GM19463 (cell line): ENCODE data around the gene GJC1.

ENCODE experiments used
- ATAC-seq: cut with Tn5 transposase; IDR thresholded peaks from one replicate; pipeline ENCODE4 v1.9.1; 2021; ENCODE audit warnings: mild to moderate bottlenecking, moderate library complexity; ENCODE audit not compliant: unreplicated experiment

The GJC1 gene

DNA sequence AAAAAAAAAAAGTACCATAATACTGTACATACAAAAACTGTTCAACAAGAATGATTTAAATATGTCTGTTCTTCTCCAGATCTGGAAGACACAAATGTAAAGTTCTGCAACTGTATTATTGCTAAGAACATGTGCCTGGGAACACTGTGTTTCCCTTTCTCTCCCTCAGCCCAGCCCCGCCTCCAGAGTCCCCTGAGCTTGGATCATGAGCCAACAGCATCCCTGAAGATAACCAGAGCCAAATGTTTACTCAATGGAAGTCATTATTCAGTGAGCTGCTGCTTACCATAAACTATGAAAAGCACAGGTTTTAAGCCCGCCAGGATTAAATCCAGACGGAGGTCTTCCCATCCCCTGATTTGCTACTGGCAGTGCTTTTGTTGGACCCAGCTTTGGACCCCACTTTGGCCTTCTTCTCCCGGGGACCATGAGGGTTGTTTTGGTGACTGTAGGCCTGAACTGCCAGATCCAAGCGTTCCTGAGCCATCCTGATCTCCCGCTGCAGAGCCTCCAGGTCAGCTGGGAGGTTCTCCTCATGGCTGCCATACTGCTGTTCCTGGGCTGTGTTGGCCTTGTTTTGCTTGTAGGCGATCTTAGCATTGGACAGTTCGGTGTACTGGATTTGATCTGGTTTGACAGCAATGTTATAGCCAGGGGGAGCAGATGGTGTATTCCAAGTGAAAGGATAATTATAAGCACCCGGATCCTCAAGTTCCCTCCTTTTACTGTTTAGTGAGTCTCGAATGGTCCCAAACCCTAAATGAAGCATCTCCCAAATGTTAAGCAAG lies 25.6 kb downstream of the GJC1 start:
- ATAC-seq = no peak

DNA sequence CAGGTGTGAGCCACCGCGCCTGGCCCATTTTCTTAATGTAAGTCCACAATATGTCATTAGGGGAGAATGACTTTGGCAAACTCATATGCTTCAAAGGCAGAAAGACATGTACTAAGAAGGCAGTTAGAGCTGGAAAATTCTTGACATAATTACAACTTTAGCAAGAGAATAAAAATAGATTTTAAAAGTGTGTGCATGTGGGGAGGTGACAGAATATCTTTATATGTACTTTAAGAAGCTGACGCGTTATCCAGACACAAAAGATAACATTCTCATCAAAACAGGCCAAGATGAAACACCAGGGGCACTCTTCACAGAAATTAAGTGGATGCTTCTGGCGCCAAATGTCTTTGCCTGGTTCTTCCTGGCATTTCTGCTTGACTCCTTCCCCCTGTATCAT lies 28.2 kb downstream of the GJC1 start:
- no peak for ATAC-seq

DNA sequence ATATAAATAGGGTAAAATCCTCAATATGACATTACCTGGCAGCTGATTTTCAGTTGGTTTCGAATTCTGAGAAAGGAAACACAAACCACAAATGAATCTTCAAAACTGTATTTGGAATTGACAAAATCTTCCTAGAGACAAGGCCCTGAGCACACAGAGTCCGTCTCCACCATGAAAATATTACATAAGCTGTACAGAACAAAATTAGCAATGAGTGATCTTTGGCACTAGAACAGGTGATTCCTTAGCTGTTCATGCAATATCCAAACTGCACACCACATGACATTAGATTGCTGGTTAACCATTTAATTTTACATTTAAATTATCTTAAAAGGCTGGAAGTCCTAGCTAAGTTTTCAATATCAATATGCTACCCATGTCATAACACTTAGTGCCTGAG lies 31.7 kb downstream of the GJC1 start:
- no peak for ATAC-seq

DNA sequence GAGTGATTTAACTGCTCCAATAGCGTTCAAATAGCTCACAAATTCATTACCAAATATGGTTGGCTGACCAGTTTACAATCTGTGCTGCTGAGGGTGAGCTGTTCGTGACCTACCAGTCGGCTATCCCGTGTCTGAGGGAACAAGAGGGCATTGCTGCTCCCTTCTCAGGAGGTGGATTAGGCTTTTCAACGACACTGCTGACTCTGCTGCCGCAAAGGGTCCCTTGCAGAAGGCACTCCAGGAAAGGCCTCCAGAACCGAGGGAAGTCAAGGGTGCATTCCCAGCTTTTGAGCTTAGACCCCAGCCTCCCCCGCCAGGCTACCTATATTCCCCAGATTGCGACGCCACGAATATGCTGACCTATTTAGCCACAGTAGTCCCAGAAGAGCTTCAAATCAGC lies 32.3 kb downstream of the GJC1 start:
- ATAC-seq = no peak

DNA sequence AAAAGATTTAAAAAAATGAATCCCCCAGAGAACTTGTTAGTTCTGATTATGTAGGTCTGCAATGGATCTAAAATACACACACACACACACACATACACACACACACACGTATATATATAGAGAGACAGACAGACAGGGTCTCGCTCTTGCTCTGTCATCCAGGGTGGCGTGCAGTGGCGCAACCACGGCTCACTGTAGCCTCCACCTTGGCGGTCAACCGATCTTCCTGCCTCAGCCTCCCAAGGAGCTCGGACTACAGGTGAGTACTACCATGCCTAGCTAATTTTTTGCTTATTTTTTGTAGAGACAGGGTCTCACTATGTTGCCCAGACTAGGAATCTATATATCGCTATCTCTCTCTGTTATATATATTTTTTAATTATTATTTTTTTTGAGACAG lies 33.4 kb downstream of the GJC1 start:
- ATAC-seq = no peak

DNA sequence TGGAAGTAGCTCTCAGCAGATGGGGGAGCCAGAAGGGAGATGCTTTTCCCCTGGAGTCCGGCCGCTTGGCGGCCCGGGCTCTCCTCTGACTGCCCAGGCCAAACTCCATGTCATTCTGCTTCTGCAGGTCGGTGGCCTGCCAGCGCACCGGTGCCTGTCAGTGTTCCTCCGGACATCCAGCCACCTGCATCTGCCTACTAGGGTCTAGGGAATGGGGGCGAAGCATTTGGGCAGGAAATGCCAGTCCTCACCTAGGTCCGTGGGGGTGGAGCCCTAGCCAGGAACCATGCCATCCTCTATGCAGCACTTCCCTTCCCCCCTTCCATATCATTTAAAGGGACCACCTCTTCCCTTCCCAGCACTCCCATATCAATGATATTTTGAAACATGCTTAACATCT lies 34.2 kb downstream of the GJC1 start:
- ATAC-seq = no peak

DNA sequence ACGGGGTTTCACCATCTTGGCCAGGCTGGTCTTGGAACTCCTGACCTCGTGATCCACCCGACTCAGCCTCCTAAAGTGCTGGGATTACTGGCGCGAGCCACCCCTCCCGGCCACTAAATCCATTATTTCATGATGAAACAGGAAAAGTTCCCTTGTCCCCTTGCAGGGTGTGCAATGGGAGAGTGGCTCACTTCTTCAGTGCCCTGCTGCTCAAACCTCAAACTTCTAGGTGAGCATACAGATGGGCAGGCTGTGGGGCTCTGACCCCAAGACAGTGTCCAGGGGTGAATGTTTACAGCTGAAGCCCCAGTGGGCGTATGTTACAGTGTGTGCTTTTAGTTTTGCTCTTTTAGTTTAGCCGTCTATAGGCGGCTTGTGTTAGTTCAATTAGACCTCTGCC lies 34.7 kb downstream of the GJC1 start:
- no peak for ATAC-seq

DNA sequence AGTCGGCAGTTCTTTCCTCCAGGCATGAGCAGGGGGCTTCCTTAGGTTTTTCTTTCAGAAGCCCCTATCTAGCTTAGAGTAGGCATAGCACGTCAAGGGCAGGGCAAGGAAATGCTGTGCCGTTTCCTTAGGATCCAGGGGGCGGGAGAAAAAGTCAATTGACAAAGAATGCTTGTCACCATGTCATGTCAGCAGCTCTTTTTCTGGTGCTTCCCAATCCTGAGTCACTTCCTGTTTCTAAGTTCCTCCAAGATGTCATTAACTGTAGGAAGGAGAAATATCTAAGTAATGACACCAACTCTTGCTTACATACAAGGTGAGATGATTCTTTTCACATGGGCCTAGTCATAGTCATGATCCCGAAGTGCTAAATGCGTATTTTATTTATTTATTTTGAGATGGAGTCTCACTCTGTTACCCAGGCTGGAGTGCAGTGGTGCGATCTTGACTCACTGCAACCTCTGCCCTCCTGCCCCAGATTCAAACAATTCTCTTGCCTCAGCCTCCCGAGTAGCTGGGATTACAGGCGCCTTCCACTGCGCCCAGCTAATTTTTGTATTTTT lies 35.2 kb downstream of the GJC1 start:
- no peak for ATAC-seq

DNA sequence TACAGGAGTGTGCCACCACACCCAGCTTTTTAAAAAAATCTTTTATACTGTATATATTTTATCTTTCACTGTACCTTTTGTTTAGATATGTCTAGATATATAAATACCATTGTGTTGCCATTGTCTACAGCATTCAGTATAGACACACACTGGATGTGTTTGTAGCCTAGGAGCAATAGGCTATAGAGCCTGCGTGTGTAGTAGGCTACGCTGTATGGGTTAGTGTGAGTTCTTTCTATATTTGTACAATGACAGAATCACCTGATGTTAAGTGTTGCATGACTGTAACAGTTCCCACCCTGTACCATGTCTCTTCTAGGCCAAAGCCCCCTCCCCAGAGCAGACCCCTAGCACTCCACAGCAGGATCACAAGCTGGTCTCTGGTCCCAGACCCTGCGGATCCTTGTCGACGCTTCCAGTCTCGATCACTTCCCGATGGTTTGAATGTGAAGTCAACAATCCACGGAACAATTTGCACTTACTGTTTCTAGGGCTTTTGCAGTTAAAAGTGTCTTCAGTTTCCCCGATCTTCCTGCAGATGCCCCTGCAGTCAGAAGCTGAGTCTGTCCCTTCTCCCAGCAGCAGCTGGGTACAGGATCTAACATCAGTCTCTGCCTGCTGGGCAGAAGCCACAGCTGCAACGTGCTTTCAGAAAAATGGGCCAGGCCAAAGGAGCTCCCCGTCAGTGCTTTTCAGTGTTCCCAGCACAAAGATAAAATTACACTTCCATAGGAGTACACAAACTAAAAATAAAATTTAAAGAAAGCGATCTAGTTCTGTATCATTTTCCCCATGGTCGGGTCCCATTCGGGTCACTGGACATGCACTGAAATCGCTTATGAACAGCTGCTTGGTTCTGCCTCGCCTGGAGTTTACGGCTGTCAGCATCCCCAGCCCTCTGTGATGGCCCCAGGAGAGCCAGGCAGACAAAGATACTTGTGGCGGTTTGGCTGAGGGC lies 35.9 kb downstream of the GJC1 start:
- no peak for ATAC-seq

DNA sequence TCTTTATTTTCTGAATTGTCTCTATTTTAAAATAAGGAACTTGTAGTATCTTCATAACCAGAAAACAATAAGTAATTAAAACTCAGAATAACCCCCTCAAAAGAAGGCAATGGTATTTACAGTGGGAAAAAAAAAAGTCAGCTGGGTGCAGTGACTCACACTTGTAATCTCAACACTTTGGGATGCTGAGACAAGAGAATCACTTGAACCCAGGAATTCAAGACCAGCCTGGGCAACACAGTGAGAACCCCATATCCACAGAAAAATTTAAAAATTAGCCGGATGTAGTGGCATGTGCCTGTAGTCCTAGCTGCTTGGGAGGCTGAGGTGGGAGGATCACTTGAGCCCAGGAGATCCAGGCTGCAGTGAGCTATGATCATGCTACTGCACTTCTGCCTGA lies 37.8 kb downstream of the GJC1 start:
- no peak for ATAC-seq

DNA sequence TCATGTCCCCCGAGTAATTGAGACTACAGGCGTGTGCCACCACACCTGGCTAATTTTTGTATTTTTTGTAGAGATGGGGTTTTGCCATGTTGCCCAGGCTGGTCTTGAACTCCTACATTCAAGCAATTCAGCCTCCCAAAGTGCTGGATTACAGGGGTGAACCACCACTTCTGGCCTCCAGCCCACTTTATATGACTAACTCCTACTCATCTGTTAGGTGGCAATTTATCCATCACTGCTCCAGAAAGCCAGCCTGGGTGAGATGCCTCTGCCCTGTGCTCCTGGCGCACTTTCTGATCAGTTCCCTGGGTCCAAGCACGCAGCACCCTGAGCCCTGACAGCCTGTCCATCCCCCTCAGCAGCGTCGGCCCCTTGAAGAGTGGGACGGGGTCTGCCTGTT lies 41.9 kb downstream of the GJC1 start:
- ATAC-seq = no peak

DNA sequence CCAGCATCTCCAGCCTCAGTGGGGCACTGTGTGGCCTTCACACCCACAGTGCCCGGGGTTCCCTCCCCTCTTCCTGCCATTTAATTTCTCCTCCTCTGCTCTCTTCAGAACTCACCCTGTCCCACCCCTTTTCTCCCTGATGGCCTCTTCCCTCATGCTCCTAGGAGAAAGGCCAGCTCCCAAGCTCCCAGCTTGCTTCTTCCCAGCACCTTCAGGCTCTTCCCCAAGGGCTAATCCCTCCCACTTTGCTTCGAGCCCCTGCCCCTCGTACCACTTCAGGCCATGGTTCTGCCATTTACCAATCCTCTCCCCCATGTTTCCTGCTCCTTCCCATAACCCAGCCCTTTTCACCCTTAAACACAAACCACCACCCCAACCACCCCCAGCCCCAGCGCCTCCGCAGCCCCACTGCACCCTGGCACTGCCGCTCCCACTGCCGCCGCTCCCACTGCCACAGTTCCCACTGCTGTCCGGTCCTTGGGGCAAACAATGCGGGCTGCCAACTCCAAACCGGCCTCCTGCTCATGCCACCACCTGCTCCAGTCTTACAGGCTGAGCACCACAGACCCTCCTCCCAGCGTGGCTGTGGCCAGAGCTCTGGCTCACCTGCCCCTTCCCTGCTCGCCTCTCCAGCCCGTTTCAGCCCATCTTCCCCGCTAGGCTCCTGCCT lies 42.7 kb downstream of the GJC1 start:
- ATAC-seq = no peak

DNA sequence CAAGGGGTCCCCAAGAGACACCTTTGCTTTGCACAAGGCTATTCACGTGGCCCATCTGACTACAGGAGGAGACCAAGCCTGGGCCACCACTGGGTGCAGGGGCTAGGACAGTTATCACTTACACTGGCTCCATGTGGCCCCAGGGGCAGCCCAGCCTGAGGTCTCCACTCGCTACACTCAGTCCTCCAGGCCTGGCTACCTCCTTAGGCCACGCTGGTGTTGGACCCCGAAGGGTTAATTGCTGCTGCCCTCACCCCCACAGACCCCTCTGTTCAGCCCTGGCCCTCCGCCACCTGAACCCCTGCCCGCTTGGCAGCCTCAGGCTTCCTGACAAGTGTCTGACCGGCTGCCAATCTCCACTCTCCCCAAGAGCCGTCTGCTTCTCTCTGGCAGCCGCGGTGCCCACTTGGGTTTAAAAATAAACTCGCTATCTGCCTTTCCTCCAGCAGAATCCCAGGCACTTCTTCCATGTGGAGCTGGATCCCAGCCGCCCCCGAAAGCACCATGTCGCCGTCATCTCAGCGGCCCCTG lies 43.5 kb downstream of the GJC1 start:
- no peak for ATAC-seq

DNA sequence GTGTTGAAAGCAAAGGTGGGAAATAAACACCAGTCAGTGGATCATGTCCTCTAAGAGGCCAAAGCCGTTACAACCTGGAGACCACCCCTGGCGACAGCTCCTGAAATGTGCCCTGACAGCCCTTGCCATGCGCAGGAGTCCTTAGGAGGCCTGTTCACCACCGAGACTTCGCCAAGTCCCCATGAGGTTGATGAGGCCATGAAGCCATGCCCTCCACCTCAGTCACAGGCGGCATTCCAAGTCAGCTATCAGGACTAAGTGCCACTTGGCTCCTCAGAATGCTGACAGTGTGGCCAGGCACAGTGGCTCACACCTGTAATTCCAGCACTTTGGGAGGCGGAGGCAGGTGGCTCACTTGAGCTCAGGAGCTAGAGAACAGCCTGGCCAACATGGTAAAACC lies 44.2 kb downstream of the GJC1 start:
- ATAC-seq = no peak

DNA sequence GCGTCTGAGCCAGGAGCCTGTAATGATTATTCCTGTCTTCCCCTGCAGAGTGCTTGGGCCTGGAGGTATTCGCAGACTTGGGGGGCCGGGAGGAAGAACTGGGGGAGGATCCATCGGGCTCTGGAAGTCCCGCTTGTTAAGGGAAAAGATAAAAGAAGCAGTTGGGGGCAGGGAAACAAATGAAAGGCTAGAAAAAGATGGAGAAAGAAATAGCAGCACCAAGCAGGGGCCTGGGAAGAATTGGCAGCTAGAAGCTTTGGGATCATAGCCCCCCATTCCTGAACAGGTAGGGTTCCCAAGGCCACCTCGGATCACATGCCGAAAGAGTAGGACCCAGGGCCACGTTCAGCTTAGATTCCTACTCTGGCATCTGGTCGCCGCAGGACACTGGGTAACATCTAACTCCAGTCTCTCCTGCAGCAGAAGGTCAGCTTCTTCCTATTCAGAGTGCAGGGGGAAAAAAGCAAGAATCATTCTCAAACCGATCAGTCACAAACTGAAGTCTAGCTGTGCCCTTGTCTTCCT lies 47.7 kb downstream of the GJC1 start:
- no peak for ATAC-seq

DNA sequence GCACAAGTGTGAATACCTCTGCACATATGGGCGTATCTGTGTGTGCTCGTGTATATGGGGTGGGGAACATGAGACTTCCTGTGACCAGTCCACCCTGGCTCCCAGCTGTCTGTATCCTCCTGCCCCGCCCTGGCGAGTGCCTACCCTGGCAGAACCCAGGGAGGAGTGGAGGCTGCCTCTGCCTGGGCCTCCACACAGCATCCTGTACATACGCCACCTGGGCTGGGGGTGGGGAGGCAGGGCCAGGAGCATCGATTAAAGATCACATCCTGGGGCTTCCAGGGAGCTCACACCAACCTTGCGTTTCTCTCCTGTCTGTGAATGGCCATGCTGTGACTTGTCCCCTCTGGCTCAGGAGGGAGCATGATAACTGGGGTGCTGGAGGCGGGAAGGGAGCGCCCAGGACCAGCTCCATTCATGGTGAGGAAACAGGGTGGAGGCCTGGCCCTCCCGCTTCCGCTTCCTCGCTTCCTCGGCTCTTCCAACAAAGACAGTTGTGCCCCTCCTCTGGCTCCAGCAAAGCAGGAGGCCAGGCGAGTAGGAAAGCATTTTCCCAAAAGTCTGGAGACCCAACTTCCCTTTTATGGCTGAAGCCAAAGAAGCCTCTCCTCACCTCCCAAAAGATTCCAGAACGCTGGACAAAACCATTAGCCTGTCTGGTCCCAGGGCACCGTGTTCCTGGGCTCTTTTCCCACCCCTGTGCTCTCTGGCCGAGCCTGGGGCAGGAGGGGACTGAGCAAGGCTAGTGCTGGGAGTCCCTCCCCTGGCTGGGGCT lies 48.3 kb downstream of the GJC1 start:
- ATAC-seq = no peak

DNA sequence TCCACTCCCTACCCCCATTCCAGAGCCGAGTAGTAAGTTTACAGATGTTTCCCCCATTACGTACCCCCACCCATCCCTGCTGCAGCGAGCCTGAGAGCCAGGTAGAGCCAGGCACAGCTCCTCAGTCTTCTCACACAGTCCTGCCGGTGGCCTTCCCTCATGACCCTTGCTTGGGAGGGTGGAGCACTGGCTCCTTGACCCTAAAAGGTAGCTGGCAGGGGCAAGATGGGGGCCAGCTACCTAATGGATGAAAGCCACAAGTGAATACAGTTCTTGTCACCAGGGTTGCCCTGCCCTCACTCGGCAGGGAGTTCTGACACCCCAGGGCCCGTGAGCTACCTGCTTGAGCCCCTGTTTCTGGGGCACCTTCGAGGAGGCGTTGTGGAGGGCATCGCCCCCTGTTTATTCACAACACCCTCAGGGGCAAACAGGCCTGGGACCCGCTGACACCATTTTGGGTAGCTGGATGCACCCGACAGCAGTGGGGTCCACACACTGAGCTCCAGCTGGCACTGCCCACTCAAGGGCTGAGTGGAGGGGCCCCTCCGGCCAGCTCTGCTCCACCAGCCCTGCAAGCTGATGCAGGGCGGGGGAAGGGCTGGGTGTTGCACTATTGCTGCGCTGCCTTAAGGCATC lies 49.1 kb downstream of the GJC1 start:
- ATAC-seq = no peak

DNA sequence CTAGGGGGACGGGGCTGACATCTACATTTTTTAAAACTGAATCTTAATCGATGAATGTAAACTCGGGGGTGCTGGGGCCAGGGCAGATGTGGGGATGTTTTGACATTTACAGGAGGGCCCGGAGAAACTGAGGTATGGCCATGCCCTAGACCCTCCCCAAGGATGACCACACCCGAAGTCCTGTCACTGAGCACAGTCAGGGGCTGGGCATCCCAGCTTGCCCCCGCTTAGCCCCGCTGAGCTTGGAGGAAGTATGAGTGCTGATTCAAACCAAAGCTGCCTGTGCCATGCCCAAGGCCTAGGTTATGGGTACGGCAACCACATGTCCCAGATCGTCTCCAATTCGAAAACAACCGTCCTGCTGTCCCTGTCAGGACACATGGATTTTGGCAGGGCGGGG lies 49.9 kb downstream of the GJC1 start:
- no peak for ATAC-seq

DNA sequence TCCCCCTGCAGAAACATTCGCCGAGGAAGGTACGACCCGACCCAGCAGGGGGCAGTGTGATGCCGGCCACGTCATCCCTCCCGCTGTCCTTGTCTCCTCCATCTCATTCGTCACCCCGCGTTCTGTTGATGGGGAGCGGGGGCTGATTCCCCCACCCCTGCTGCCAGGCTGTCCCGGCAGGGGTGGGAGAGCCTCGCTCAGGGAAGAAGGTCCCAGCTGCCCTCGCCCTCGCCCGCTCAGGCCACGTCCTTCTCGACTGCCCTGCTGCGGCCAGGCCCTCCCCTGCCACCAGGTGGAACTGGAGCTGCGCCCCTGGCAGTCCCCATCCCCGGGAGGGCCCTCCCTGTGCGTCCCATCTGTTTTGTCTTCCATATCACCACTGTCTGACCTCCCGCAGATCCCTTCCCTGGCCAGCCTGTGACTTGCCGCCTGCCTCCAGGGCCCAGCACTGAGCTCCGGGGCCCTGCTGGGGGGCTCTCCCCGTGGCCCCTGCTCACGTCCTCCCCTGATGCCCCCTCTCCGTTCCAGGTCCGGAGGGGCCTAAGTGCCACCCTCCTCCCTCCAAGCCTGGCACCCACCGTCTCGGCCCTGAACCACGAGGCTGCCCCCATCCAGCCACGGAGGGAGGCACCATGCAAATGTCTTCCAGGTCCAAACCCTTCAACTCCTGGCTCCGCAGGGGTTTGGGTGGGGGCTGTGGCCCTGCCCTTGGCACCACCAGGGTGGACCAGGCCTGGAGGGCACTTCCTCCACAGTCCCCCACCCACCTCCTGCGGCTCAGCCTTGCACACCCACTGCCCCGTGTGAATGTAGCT lies 50.7 kb downstream of the GJC1 start:
- ATAC-seq = no peak
